NCI-H524 treated with DMSO at 0.1 percent for 48 hours (cell line): ENCODE results near the gene STOML2.

Experiments
- DNase-seq: peaks from one replicate; lab custom pipeline; 2025; lab: John Stamatoyannopoulos, UW

Gene STOML2

DNA sequence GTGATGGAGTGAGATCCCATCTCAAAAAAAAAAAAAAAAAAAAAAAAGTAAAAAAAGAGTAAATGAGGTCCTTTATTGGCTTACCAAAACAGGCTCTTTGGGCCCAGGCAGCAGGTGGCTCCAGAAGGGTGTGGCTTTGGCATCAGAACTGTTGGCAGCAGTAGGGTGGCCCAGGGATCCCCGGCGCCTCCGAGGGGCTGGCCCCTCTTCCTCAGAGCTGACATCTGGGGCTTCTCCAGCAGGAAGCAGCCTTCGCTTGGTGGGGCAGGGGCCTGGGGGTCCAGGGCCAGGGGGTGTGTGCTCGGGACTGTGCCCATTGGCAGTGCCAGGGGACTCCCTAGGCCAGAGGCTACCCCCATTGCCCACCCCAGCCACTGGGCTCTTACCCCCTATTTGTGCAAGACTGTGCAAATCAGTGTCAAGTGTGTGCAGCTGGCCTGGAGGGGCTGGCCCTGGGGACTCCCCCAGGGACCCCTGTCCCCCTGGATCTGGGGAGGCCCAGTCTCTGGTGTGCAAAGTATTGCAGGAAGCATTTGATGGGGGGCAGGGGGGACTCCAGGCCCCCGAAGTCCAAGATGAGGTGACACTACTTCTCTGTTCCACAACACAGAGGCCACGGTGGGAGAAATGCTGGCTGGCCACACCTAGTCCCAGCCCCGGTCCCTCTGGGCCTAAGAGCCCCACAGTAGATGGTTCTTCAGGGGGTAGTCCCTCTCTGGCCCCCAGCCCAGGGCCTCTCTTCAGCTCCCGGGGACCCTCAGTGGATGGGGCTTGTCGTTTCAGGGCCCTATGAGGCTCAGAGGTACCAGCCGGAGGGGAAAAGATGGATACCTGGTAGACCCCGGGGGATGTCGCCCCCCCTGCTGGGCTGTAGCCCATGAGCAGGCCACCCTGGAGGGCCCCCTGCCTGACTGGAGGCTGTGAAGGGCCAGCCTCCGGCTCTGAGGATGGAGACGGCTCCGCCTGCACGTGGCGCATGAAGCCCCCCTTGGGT is 4.7 kb upstream of the STOML2 start:
- no peak for DNase-seq

DNA sequence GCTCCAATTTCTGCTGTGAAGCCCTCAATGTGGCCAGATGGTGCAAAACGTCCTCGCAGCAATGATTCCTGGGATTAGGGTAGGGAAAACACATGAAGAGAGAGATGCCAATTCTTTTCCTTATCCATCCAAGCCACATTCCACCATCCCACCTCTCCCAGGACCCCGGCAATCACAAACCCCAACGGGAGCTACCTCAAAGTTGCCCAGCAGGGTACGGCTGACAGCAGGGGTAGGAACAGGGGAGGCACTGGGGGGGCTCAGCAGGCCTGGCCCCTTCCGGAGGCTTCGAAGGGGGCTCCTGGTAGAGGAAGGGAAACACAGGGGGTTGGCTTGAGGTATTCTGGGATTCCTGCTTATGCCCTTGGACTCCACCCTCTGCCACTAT is 3.4 kb upstream of the STOML2 start:
- DNase-seq, result no peak

GRCh38 chr9:35105571-35106342 is 2.8 kb upstream of the STOML2 start:
- DNase-seq, result no peak

GRCh38 chr9:35105126-35105525 is 2.2 kb upstream of the STOML2 start:
- no peak for DNase-seq

GRCh38 chr9:35104586-35104985 is 1.7 kb upstream of the STOML2 start:
- DNase-seq, result no peak

GRCh38 chr9:35103660-35104191 is 795 bp upstream of the STOML2 start:
- no peak for DNase-seq

GRCh38 chr9:35102465-35102768 is 514 bp downstream of the STOML2 start:
- no peak for DNase-seq

DNA sequence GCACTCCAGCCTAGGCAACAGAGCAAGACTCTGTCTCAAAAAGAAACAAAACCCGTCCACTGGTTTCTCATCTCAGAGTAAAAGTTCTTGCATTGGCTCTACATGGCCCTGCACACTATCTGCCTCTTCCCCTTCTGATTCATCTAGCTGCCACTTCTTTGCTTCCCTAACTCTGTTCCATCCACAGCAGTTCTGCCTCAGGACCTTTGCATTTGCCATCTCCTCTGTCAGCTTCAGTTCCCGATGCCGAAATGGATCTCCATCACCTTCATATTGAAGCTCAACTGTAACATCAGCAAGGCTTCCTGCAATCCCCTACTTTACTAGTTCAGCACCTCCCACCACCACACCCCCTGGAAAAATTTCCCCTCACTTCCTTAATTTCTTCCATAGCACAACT is 5.4 kb downstream of the STOML2 start:
- DNase-seq, result no peak

GRCh38 chr9:35096035-35096849 is 6.7 kb downstream of the STOML2 start, which contains the start of gene PIGO:
Gene PIGO (minus strand): TSS chr9:35096591. CDS start chr9:35095565, 1,026 bp downstream.
- peak; percentile 36 for DNase-seq

- no peak for DNase-seq
These were observed 11.4 kb downstream of the STOML2 start for GRCh38 chr9:35091536-35091935.

- DNase-seq, result no peak
These were observed 13.5 kb downstream of the STOML2 start for GRCh38 chr9:35089434-35089833.

DNA sequence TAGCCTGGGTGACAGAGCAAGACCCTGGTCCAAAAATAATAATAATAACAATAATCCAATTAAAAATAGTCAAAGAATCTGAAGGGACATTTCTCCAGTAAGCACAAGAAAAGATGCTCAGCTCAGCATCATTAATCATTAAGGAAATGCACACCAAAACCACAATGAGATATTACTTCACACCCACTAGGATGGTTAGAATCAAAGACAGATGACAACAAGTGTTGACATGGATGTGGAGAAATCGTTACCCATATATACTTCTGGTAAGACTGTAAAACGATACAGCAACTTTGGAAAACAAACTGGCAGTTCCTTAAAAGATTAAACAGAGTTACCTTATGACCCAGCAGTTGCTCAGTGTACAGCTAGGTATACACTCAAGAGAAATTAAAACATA is 17.9 kb downstream of the STOML2 start:
- no peak for DNase-seq

DNA sequence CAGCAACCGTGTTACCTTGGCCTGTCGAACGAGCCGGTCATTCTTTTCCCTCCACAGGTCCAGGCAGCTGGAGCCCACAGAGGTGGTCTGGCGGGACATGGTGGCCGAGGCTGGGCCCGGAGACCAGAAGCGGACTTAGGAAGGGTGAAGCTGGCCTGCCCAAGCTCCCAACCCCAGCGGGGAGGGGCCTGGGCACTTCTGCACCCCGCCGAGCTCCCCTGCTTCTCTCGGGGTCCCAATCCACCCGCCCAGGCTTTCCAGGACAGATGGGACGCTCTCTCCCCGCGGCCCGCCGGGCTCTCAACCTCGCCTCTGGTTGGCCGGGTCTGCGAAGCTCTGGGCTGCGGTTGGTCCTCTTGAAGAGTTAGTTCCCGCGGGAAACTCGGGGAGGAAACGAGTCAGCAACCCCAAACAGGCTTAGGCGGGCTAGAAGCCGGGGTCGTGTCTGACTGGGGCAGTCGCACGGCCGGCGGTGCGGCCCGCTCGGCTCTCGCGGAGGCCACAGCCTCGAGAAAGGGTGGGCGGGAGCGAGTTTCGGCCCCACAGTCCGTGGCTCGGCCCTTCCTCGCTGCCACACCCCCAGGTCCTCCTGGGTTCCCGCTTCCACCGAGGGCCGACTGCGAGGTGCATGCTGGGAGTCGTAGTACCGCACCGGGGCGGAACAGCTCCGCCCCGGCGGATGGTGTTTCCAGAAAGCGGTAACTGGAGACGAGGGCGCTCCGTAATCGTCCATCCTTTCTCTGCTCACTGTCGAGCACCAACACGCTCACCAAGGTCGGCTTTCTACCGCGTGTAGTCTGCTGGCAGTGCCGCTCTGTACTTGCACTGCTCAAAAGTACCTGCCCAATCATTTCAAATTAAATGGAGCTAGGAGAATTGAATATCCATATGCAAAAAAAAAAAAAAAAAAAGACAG is 23.2 kb downstream of the STOML2 start, which contains the start of gene FANCG:
TSS of gene FANCG (minus strand) at position 517 of the 916 bp plus-strand sequence. CDS start at position 99, 418 bp downstream.
- peak; percentile 78 for DNase-seq

GRCh38 chr9:35079041-35079425 is 23.9 kb downstream of the STOML2 start:
- no peak for DNase-seq

- DNase-seq, result no peak
These were observed 24.9 kb downstream of the STOML2 start for GRCh38 chr9:35078066-35078465.

- no peak for DNase-seq
These were observed 26.1 kb downstream of the STOML2 start for GRCh38 chr9:35076848-35077247.

- DNase-seq, result no peak
These were observed 27.6 kb downstream of the STOML2 start for GRCh38 chr9:35075358-35075757.

DNA sequence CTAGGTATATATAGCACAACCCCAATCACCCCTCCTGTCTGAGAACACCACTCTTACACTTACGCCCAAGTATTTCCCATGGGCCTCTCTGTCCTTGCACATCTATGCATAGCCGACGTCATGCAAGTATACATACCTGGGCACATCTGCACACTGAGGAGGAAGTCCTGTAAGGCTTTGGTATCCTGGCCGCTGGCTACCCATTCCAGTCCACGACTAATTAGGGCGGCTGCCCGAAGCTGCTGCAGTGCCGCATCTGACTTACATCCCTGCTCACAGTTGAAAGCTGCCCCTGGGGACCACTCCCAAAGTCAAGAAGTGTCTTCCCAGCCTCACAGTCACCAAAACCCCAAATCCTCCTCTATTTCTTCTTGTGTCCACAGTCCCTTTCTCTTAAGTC is 28.1 kb downstream of the STOML2 start:
- DNase-seq, result no peak

GRCh38 chr9:35074141-35074540 is 28.8 kb downstream of the STOML2 start:
- no peak for DNase-seq

DNA sequence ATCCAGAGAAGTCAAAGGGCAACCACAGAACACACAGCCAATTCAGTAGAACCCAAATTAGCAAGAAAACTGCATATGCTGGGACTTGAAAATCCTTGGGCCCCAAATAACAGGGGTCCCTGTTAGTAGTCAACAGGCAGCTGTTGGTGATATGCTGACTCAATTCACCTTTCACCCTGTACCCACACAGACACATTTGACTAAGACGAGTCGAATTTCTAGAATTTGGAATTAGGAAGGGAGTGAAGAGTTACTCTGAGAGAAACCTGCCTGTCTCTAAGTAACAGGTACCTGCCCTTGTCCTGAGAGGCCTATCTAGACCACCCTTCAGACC is 29.7 kb downstream of the STOML2 start:
- DNase-seq, result no peak
